ENCODE measurements around the gene MTAP. TPM values are rescaled to one million over a fixed set of nuclear protein-coding genes. Genes with fewer than 3 reads are reported as not detected.

MTAP gene
- total and polyA plus RNA-seq, 2 of the 13 experiments (the other 11 are each of a cell fraction or from before 2014, with no cell fraction given) = 16.7 to 51.2 TPM

DNA sequence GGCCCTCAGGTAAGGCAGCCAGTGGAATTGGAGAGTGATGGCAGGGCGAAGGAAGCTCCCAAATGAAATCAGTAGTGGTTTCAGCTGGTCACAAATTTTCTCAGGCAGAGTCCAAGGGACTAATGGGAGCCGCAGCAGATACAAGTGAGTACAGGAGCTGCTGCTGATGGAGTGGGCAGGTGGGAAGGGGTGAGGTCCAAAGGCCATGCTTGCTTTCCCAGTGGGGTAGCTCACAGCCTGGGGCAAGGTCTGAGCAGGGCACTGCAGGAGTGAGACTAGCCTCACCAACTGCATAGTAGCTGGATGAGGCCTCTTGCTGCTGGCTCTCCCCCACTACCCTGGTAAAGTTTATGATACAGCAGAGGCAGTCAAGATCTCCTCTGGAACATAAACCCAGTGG, 38.2 kb downstream of the MTAP start (continued):
- peak; percentile 33; the same call in 1 of the 2 replicates for TF ChIP-seq ZNF7 (CRISPR knock-in tag; IDR thresholded peaks at IDR 0.05)
- TF ChIP-seq HNF4A (CRISPR knock-in tag; IDR thresholded peaks at IDR 0.05) = peak; percentile 72
- TF ChIP-seq, protein P1, sequence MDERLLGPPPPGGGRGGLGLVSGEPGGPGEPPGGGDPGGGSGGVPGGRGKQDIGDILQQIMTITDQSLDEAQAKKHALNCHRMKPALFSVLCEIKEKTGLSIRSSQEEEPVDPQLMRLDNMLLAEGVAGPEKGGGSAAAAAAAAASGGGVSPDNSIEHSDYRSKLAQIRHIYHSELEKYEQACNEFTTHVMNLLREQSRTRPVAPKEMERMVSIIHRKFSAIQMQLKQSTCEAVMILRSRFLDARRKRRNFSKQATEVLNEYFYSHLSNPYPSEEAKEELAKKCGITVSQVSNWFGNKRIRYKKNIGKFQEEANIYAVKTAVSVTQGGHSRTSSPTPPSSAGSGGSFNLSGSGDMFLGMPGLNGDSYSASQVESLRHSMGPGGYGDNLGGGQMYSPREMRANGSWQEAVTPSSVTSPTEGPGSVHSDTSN (CRISPR knock-in tag; IDR thresholded peaks at IDR 0.05) = no peak

GRCh38 chr9:21841133-21841532, 38.7 kb downstream of the MTAP start:
- H3K4me3 ChIP-seq (replicated peaks in 1 of 3; ENCODE audit: insufficient read depth in 1 of 3, low read depth in 2 of 3, low read length in 3 of 3) = no peak overlapping the region
- H3K36me3 ChIP-seq (replicated peaks in 1 of 2; ENCODE audit: control insufficient read depth in 1 of 2, insufficient read depth in 2 of 2, low read length in 2 of 2) = peaks cover 11 to 63% of the 10 kb centered on the region in 2 experiments
- H3K27ac ChIP-seq (ENCODE audit: extremely low read length, insufficient read depth, low read length) = no peak overlapping the region
- intact Hi-C loops (cut with micrococcal nuclease; ENCODE audit: unreplicated experiment) = no loop called here
- ChIA-PET CTCF (ENCODE audit: low intra/inter-chr PET ratio, low total read pairs) (no interaction called here), POLR2A (no interaction called here)
- no peak for DNase-seq (ENCODE audit: low spot score)
- H2AFZ ChIP-seq (ENCODE audit: low read length) = no peak overlapping the region
- H3K4me1 ChIP-seq (ENCODE audit: insufficient read depth, low read length) = peaks cover 13% of the 10 kb centered on the region
- in situ Hi-C loops (cut with HindIII; ENCODE audit: extremely low pct_ligation_motif_present, low pct_unique_long_range_greater_than_20kb) = no loop called here
- H3K9ac ChIP-seq (ENCODE audit: insufficient read depth, low read depth, low read length) = no peak overlapping the region
- no peaks in the 10 kb centered on the region for H3K79me2 ChIP-seq (ENCODE audit: insufficient read depth, low read length)
- H4K20me1 ChIP-seq (ENCODE audit: insufficient read depth, low read length) = no peaks in the 10 kb centered on the region
- TF ChIP-seq SRY (CRISPR knock-in tag; IDR thresholded peaks at IDR 0.05) = no peak
- no peak for FAIRE-seq
- H3K27me3 ChIP-seq (ENCODE audit: control insufficient read depth in 1 of 2, insufficient read depth in 2 of 2, low read length in 2 of 2) = no peaks in the 10 kb centered on the region
- ATAC-seq = no peak
- H3K4me2 ChIP-seq (ENCODE audit: low read depth, low read length) = no peak overlapping the region
- no TSS peak for BruUV-seq (replicated peaks)
- H3K9me3 ChIP-seq (ENCODE audit: low read length) = no peaks in the 10 kb centered on the region
- no CpG with 5 or more reads among the region's 1 CpG for WGBS (ENCODE audit: low lambda C conversion rate)

DNA sequence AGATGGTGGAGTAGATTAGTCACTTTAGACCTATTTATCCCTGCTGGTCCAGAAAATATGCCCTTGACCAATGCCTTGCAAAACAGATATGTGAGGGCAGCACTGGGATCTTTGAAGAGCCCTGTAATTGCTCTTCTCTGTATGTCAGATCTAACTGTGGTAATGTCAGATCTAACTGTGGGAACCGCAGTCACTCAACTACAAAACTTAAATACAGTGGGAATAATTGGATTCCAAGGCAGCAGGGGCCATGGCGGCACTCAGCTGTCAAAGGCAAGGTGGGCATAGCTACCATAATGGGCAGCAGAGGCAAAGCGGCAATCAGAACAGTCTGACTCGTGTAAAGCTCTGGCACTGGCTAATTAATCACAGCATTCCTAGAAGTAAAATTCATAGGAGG, 46.2 kb downstream of the MTAP start:
- FAIRE-seq (no peak), DNase-seq (ENCODE audit: low spot score) (no peak), ATAC-seq (no peak)
- BruUV-seq (replicated peaks) = no TSS peak
- H4K20me1 ChIP-seq (ENCODE audit: insufficient read depth, low read length) = no peaks in the 10 kb centered on the region
- WGBS (ENCODE audit: low lambda C conversion rate) = 95% methylated on average over 4 of the region's 4 CpGs
- no peaks in the 10 kb centered on the region for H3K27me3 ChIP-seq (ENCODE audit: control insufficient read depth in 1 of 2, insufficient read depth in 2 of 2, low read length in 2 of 2)
- POLR2A ChIA-PET = no interaction called here
- H3K4me1 ChIP-seq (ENCODE audit: insufficient read depth, low read length) = peaks cover 18% of the 10 kb centered on the region
- H3K9ac ChIP-seq (ENCODE audit: insufficient read depth, low read depth, low read length) = no peak overlapping the region
- no peak overlapping the region for H2AFZ ChIP-seq (ENCODE audit: low read length)
- H3K27ac ChIP-seq (ENCODE audit: extremely low read length, insufficient read depth, low read length) = no peak overlapping the region
- H3K79me2 ChIP-seq (ENCODE audit: insufficient read depth, low read length) = no peaks in the 10 kb centered on the region
- intact Hi-C loops (cut with micrococcal nuclease; ENCODE audit: unreplicated experiment) (no loop called here), in situ Hi-C loops (cut with HindIII; ENCODE audit: extremely low pct_ligation_motif_present, low pct_unique_long_range_greater_than_20kb) (no loop called here)
- peaks cover 3% of the 10 kb centered on the region in 2 experiments; a peak in 2 of 5 replicates for H3K36me3 ChIP-seq (replicated peaks in 1 of 2; ENCODE audit: control insufficient read depth in 1 of 2, insufficient read depth in 2 of 2, low read length in 2 of 2)
- no peak overlapping the region for H3K4me2 ChIP-seq (ENCODE audit: low read depth, low read length)
- H3K9me3 ChIP-seq (ENCODE audit: low read length) = no peaks in the 10 kb centered on the region
- CTCF ChIA-PET (ENCODE audit: low intra/inter-chr PET ratio, low total read pairs) = no interaction called here
- H3K4me3 ChIP-seq (replicated peaks in 1 of 3; ENCODE audit: insufficient read depth in 1 of 3, low read depth in 2 of 3, low read length in 3 of 3) = no peak overlapping the region
- TF ChIP-seq TP53 (CRISPR knock-in tag; conservative IDR thresholded peaks at IDR 0.05) (no peak), ZNF276 (CRISPR knock-in tag; IDR thresholded peaks at IDR 0.05; ENCODE audit: low read depth) (no peak), SIX4 (CRISPR knock-in tag; IDR thresholded peaks at IDR 0.05) (no peak), ZNF670 (CRISPR knock-in tag; IDR thresholded peaks at IDR 0.05; ENCODE audit: borderline replicate concordance) (no peak), ZNF710 (CRISPR knock-in tag; IDR thresholded peaks at IDR 0.05; ENCODE audit: borderline replicate concordance) (no peak), ASH2L (IDR thresholded peaks at IDR 0.05; ENCODE audit: insufficient read length, low read depth, low read length) (no peak)
- TF ChIP-seq, protein P2, sequence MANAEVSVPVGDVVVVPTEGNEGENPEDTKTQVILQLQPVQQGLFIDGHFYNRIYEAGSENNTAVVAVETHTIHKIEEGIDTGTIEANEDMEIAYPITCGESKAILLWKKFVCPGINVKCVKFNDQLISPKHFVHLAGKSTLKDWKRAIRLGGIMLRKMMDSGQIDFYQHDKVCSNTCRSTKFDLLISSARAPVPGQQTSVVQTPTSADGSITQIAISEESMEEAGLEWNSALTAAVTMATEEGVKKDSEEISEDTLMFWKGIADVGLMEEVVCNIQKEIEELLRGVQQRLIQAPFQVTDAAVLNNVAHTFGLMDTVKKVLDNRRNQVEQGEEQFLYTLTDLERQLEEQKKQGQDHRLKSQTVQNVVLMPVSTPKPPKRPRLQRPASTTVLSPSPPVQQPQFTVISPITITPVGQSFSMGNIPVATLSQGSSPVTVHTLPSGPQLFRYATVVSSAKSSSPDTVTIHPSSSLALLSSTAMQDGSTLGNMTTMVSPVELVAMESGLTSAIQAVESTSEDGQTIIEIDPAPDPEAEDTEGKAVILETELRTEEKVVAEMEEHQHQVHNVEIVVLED (CRISPR knock-in tag; IDR thresholded peaks at IDR 0.05; ENCODE audit: borderline replicate concordance) = no peak
